GM18951 (cell line): ENCODE measurements around the gene LY6G5B.

Experiments
- POLR2A ChIP-seq: IDR thresholded peaks from 4 replicates; pipeline ENCODE4 v1.6.1; 2011; ENCODE audit warnings: mild to moderate bottlenecking; ENCODE audit not compliant: insufficient read length, insufficient read depth; ENCODE audit errors: extremely low read depth
- in situ Hi-C: fragments of 300-500 bp; cut with MboI; formaldehyde crosslinking; loops from one replicate; pipeline ENCODE4 v1.12.0; 2022; ENCODE audit warnings: low sequenced_read_pairs, mixed read lengths, inconsistent platforms; ENCODE audit not compliant: unreplicated experiment

Gene LY6G5B

GRCh38 chr6:31632279-31632946 is 37.4 kb upstream of the LY6G5B start:
- in situ Hi-C loops: no loop called here
- TF ChIP-seq POLR2A: peak; percentile 27

DNA sequence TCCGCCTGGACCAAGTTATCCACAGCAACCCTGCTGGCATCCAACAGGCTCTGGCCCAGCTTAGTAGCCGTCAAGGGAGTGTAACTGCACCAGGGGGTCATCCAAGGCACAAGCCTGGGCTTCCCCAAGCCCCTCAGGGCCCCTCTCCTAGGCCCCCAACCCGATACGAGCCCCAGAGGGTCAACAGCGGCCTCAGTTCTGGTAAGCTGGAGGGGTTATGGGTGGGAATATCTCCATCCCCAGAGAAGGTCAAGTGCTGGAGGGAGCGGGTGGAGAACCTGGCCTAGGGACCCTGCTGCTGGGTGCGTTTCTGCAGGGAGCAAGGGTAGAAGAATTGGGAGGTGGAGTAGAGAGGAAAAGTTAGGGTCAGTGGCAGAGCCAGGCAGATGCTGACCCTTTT is 36.3 kb upstream of the LY6G5B start:
- TF ChIP-seq POLR2A: no peak
- in situ Hi-C loops: no loop called here

DNA sequence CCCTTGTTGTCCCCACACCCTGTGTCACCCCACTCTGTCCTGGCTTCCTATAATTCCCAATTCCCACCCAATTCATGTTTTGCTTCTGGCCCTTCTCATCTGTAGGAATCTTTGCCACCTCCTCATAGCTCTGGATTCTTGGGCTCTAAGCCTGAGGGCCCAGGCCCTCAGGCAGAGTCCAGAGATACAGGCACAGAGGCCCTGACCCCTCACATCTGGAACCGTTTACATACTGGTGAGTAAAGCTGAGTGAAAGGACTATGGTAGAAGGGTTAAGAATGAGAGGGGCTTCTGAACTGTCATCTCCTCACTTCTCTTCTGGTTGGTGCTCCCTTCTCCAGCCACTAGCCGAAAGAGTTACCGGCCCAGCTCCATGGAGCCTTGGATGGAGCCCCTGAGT is 35.6 kb upstream of the LY6G5B start:
- in situ Hi-C loops: no loop called here
- no peak for TF ChIP-seq POLR2A

GRCh38 chr6:31634969-31635575 is 34.7 kb upstream of the LY6G5B start:
- in situ Hi-C loops: no loop called here

GRCh38 chr6:31636698-31637596 is 32.8 kb upstream of the LY6G5B start:
- no peak for TF ChIP-seq POLR2A
- in situ Hi-C loops: no loop called here

More at GRCh38 chr6:31634969-31635575, 34.7 kb upstream of the LY6G5B start:
- no peak for TF ChIP-seq POLR2A

DNA sequence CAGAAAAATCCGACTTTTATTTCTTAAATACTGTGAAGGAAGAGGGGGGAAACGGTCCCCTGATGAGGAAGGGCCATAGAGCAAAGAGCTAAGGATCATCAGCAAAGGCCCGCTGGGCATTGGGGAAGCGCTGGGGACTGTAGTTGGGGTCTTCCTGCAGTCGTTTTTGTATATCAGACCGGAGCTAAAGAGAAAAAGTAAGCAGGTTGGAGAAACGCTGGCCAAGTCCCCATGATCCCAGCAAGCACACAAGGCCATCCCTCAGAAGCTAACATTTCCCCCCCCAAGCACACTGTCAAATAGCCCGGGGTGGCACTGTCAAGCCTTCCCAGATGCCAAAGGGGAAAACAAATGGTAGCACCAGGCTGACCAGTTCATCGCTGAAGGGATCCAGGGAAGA is 30.7 kb upstream of the LY6G5B start:
- no peak for TF ChIP-seq POLR2A
- in situ Hi-C loops: no loop called here

GRCh38 chr6:31639449-31639861 is 30.3 kb upstream of the LY6G5B start:
- in situ Hi-C loops: no loop called here

DNA sequence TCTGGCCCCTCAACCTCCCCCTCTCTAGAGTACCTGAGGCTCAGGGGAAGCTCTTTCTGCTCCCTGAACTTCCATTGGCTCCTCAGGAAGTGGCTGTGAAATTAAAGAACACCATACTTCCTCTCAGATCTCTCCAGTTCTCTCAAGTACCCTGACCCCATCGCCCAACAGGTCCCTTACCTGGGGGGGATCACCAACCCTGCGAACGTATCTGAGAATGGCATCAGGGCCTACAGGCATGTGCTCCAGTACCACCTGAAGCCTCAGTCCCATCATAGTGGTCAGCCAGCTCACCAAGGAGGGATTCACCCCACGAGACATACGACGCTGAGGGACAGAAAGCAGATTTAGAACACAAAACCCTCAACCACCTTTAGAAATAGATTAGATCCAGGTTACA is 29.2 kb upstream of the LY6G5B start:
- TF ChIP-seq POLR2A: no peak
- in situ Hi-C loops: no loop called here

More at GRCh38 chr6:31639449-31639861, 30.3 kb upstream of the LY6G5B start:
- no peak for TF ChIP-seq POLR2A

GRCh38 chr6:31641370-31641769 is 28.4 kb upstream of the LY6G5B start:
- no peak for TF ChIP-seq POLR2A
- in situ Hi-C loops: no loop called here

DNA sequence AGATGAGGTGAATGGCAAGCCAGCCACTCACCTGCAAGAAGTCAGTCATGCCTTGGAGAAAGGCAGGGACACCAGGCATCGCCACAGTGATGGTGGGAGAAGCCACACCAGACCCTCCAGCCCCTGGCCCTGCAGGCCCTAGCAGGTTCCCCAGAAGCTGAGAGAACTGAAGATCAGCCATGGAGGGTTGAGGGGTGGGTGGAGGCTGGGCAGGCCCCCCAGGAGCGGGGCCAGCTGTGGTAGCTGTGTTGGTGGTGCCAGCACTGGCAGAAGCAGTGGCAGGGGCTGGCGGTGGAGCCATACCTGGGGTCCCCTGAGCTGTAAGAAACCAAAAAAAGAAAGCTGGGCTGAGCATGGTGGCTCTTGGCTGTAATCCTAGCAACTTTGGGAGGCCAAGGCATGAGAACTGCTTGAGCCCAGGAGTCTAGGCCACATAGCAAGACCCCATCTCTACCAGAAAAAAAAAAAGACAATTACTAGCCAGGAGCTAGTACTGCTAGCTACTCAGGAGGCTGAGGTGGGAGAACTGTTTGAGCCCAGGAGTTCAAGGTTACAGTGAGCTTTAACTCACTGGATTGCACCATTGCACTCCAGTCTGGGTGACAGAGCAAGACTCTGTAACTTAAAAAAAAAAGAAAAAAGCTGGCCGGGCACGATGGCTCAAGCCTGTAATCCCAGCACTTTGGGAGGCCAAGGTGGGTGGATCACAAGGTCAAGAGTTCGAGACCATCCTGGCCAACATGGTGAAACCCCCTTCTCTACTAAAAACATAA is 26.8 kb upstream of the LY6G5B start:
- in situ Hi-C loops: no loop called here
- no peak for TF ChIP-seq POLR2A

DNA sequence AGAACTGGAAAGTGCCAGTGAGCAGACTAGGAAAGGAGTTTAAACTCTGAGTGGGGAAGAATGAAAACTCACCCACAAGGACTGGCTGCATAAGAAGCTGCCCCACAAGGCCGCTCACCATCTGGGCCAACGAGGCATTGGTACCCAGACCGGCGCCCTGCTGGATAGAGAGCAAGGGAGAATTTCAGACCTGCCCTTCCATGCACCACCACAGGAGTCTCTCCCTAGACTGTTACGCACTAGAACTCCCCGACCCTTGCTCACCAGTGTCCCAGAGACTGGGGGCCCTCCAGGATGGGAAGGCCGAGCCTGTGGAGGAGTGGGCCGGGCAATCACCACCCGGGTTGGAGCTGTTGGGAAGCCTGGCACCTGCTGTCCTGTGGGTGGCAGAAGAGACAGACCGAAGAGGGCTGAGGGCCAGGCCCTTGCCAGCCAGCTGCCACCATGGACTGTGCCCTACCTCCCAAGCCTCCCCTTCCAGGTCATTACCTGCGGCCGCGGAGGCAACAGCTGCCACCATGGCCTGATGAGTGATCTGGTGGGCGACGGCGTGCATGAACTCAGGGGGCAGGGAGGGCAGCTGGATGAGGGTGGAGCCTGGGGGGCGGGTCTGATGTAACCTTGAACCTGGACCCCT is 25.8 kb upstream of the LY6G5B start:
- no peak for TF ChIP-seq POLR2A

DNA sequence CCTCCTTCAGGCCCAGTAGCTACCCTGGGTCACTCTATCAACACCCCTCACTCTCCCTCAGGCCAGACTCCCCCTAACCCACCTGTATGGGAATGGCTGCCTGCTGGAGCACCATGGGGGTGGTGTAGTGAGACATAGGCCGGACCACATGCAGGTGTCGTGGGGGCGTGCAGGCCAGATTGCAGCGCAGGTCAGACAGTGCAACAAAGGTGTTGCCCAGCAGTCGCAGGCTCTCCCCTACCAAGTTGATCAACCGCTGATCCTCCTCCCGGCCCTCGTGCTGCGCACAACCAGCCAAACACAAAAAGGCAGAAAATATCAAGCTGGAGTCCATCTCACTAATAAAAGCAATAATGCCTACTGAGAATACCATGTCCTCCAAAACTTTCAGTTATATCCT is 24.5 kb upstream of the LY6G5B start:
- TF ChIP-seq POLR2A: no peak
- in situ Hi-C loops: no loop called here

More for the DNA sequence above, 25.8 kb upstream of the LY6G5B start:
- in situ Hi-C loops: no loop called here

- TF ChIP-seq POLR2A: no peak
- in situ Hi-C loops: no loop called here
Observed at GRCh38 chr6:31651602-31652191, 18.1 kb upstream of the LY6G5B start.
